Breast epithelium (tissue), 3 donors: ENCODE data around the gene TMEM145.

ENCODE experiments used
- CTCF ChIP-seq, 3 donors: fragments of 450-650 bp; IDR thresholded peaks; one replicate each; pipeline ENCODE4 v1.5.1; 2016 to 2017; ENCODE audit warnings: antibody characterized with exemption in 3 of 3, mild to moderate bottlenecking in 3 of 3, moderate library complexity in 3 of 3
- POLR2A ChIP-seq: fragments of 450-650 bp; IDR thresholded peaks from one replicate; pipeline ENCODE4 v1.6.1; 2016; ENCODE audit warnings: antibody characterized with exemption, mild to moderate bottlenecking, moderate library complexity
- POLR2AphosphoS5 ChIP-seq, 3 donors: sonication (generic); formaldehyde crosslinking; IDR thresholded peaks; one replicate each; pipeline ENCODE4 v1.6.1; 2017; ENCODE audit warnings: antibody characterized with exemption in 3 of 3

- peak in 1 of 3 donors; percentile 32 for TF ChIP-seq CTCF (IDR thresholded peaks at IDR 0.05)
- no peak for TF ChIP-seq POLR2A
- no peak for TF ChIP-seq POLR2AphosphoS5 (IDR thresholded peaks at IDR 0.05)
Observed at GRCh38 chr19:42290523-42291434, 22.3 kb upstream of the TMEM145 start.
